GM12874 (cell line): ENCODE data around the gene PRKN.

ENCODE experiments used
- CTCF ChIP-seq: IDR thresholded peaks from 2 replicates; pipeline ENCODE4 v1.5.1; 2011; ENCODE audit warnings: low read depth, mild to moderate bottlenecking, control low read depth, low read length, moderate library complexity; ENCODE audit not compliant: insufficient read depth

Gene PRKN

GRCh38 chr6:161355696-161356095 is 1371.9 kb downstream of the PRKN start:
- TF ChIP-seq CTCF: no peak

- no peak for TF ChIP-seq CTCF
Observed at GRCh38 chr6:161354956-161355355, 1372.6 kb downstream of the PRKN start.

- no peak for TF ChIP-seq CTCF
Observed at GRCh38 chr6:161354276-161354840, 1373.2 kb downstream of the PRKN start.

- TF ChIP-seq CTCF: no peak
Observed at GRCh38 chr6:161353208-161353613, 1374.4 kb downstream of the PRKN start.

- TF ChIP-seq CTCF: no peak
Observed at GRCh38 chr6:161351858-161352257, 1375.7 kb downstream of the PRKN start.

GRCh38 chr6:161349886-161350285 is 1377.7 kb downstream of the PRKN start:
- no peak for TF ChIP-seq CTCF

- no peak for TF ChIP-seq CTCF
Observed at GRCh38 chr6:161348628-161348994, 1379.0 kb downstream of the PRKN start.

- TF ChIP-seq CTCF: no peak
Observed at GRCh38 chr6:161347988-161348627, 1379.5 kb downstream of the PRKN start.
